GM23338 (cell line): ENCODE results near the gene RRAD. TPM values are rescaled to one million over a fixed set of nuclear protein-coding genes. Genes with fewer than 3 reads are reported as not detected.

ENCODE experiments used
- ATAC-seq: fragments of 200-7000 bp; cut with Tn5 transposase; 3 replicates; pipeline ENCODE4 v1.9.1; 2020
- DNase-seq: peaks from one replicate; pipeline ENCODE4 v3.0.0-alpha.2; 2015; ENCODE audit warnings: low spot score
- H2AFZ ChIP-seq: fragments of 200-600 bp; sonication (generic); 2 replicates; pipeline ENCODE4 v1.8.0; 2016; ENCODE audit warnings: antibody characterized with exemption, mild to moderate bottlenecking, moderate library complexity
- H3F3A ChIP-seq: fragments of 200-600 bp; sonication (generic); replicated peaks from 2 replicates; pipeline ENCODE4 v1.8.0; 2017; ENCODE audit warnings: antibody characterized with exemption, mixed run types, low read depth
- H3K27ac ChIP-seq: fragments of 200-600 bp; sonication (generic); 2 replicates; pipeline ENCODE4 v1.6.1; 2016; ENCODE audit warnings: low read depth
- H3K27me3 ChIP-seq: fragments of 200-600 bp; sonication (generic); 2 replicates; pipeline ENCODE4 v1.8.0; 2016; ENCODE audit warnings: mild to moderate bottlenecking, mixed run types, moderate library complexity; ENCODE audit not compliant: insufficient read depth
- H3K36me3 ChIP-seq: fragments of 200-600 bp; sonication (generic); 2 replicates; pipeline ENCODE4 v1.8.0; 2016; ENCODE audit warnings: mild to moderate bottlenecking; ENCODE audit not compliant: insufficient read depth
- H3K4me1 ChIP-seq: fragments of 200-600 bp; sonication (generic); 2 replicates; pipeline ENCODE4 v1.8.0; 2016; ENCODE audit warnings: mild to moderate bottlenecking, moderate library complexity; ENCODE audit not compliant: insufficient read depth
- H3K4me2 ChIP-seq: fragments of 200-600 bp; sonication (generic); 2 replicates; pipeline ENCODE4 v1.7.1; 2017; ENCODE audit warnings: mixed run types
- H3K4me3 ChIP-seq: fragments of 200-600 bp; sonication (generic); 2 replicates; pipeline ENCODE4 v1.6.1; 2016; ENCODE audit warnings: mixed run types
- H3K79me2 ChIP-seq: fragments of 200-600 bp; sonication (generic); replicated peaks from 2 replicates; pipeline ENCODE4 v1.8.0; 2017; ENCODE audit warnings: mild to moderate bottlenecking; ENCODE audit not compliant: insufficient read depth
- H3K9me2 ChIP-seq: fragments of 200-600 bp; sonication (generic); 2 replicates; pipeline ENCODE4 v1.8.0; 2017; ENCODE audit not compliant: insufficient read depth
- H4K20me1 ChIP-seq: fragments of 200-600 bp; sonication (generic); replicated peaks from 2 replicates; pipeline ENCODE4 v1.8.0; 2017; ENCODE audit warnings: mild to moderate bottlenecking; ENCODE audit not compliant: insufficient read depth
- H3K27ac Mint-ChIP-seq: 2 replicates; pipeline ENCODE4 v1.8.0; 2020; ENCODE audit warnings: inconsistent platforms, mild to moderate bottlenecking, moderate library complexity, mixed read lengths
- H3K27me3 Mint-ChIP-seq: 3 replicates; pipeline ENCODE4 v1.8.0; 2022; ENCODE audit warnings: low read depth, mild to moderate bottlenecking, moderate library complexity, mixed read lengths, inconsistent platforms; ENCODE audit not compliant: insufficient read depth, poor library complexity
- H3K36me3 Mint-ChIP-seq: 3 replicates; pipeline ENCODE4 v1.8.0; 2021; ENCODE audit warnings: low read depth, mild to moderate bottlenecking, inconsistent platforms, moderate library complexity, mixed read lengths
- H3K4me1 Mint-ChIP-seq: 3 replicates; pipeline ENCODE4 v1.8.0; 2020; ENCODE audit warnings: mild to moderate bottlenecking, inconsistent platforms, mixed read lengths
- H3K4me3 Mint-ChIP-seq: 3 replicates; pipeline ENCODE4 v1.8.0; 2021; ENCODE audit warnings: moderate library complexity, mild to moderate bottlenecking, inconsistent platforms, mixed read lengths
- H3K9me3 Mint-ChIP-seq: 3 replicates; pipeline ENCODE4 v1.8.0; 2020; ENCODE audit warnings: moderate library complexity, mild to moderate bottlenecking, inconsistent platforms, mixed read lengths
- CREB1 ChIP-seq: fragments of 250-450 bp; sonication (Bioruptor Pico); IDR thresholded peaks from 2 replicates; pipeline ENCODE4 v1.5.0; 2020; ENCODE audit warnings: low read depth, mild to moderate bottlenecking, moderate library complexity
- ZNF114 ChIP-seq: fragments of 250-450 bp; sonication (Bioruptor Pico); IDR thresholded peaks from 2 replicates; pipeline ENCODE4 v1.5.0; 2020; ENCODE audit warnings: mild to moderate bottlenecking, moderate library complexity
- polyA plus RNA-seq: library from polyadenylated mRNA; unstranded; fragments of >200 nt; fragmentation: Nextera tagmentation; extraction: Ambion mirVana; gene quantifications from 2 replicates; pipeline ENCODE4 v1.2.1, GENCODE V29; 2016
- total RNA-seq: library from RNA; depleted of rRNA; stranded (reverse); fragments of >200 nt; shearing (Covaris generic); gene quantifications from 2 replicates; pipeline ENCODE4 v1.2.3, GENCODE V29; 2014
- TF ChIP-seq, protein P1 (sequence below): IDR thresholded peaks from 2 replicates; pipeline ENCODE4 v1.6.1; 2016; ENCODE audit warnings: antibody characterized with exemption
- TF ChIP-seq, protein P2 (sequence below): fragments of 250-450 bp; sonication (Bioruptor Pico); IDR thresholded peaks from 2 replicates; pipeline ENCODE4 v1.5.0; 2020; ENCODE audit warnings: mild to moderate bottlenecking, moderate library complexity
- TF ChIP-seq, protein P3 (sequence below): IDR thresholded peaks from one replicate; pipeline ENCODE4 v1.6.1; 2018; ENCODE audit warnings: antibody characterized with exemption; ENCODE audit not compliant: unreplicated experiment
- TF ChIP-seq, protein P4 (sequence below), 2 experiments: fragments of 200-600 bp in 1 of 2; sonication (generic) in 1 of 2; conservative IDR thresholded peaks; 2 replicates each; pipeline versions ENCODE4 v1.5.1 to v1.6.1; 2016 to 2017; ENCODE audit warnings: antibody characterized with exemption in 2 of 2, low read depth in 2 of 2, mild to moderate bottlenecking in 2 of 2, moderate library complexity in 1 of 2

Gene RRAD
- total and polyA plus RNA-seq, 2 experiments from 2014 or later = 0.18 TPM; not detected in 1

DNA sequence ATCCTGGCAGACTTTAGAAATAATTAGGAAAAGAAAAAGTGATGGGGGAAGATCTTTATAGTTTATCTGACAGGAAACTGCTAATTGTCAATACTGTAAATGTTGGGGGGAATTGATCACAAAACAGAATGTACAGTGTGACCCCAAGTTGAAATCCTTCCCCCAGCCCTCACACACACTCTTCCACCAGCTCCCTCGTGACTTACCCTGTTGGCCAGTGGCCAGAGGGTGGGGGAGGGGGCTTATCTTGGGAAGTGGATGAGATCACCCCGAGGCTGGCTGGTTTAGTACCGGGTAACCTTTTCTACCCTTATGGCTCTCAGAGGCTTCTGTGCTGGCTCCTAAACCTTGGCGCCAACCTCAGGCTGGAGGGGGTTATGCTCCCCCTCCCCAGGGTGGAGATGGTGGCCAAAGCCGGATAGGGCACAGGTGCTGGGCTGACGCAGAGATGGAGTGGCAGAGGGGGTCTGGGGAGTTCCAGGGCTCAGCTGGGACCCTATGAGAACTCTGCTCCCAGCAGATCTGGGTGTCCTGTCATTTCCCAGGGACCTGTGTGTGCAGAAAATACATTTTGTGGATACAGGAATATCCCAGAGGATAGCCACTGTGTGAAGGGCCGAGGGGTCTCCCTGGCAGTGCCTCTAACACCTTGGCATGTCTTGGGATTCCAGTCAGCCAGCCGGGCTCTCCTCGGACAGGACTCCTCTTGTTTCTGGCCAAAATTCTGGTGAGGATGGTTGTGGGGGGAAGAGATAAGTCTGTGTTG, 25.2 kb downstream of the RRAD start:
- Histone ChIP-seq H3K36me3 (no peaks in the 10 kb centered on the region), H2AFZ (no peak overlapping the region), H3K4me1 (peaks cover 8% of the 10 kb centered on the region; the same call in 1 of the 2 replicates), H4K20me1 (no peaks in the 10 kb centered on the region), H3K27ac (no peak overlapping the region), H3K9me2 (no peaks in the 10 kb centered on the region), H3K79me2 (no peaks in the 10 kb centered on the region), H3K4me2 (peak overlapping the region; percentile 32; the same call in 1 of the 2 replicates), H3F3A (no peaks in the 10 kb centered on the region), H3K27me3 (no peaks in the 10 kb centered on the region), H3K4me3 (no peak overlapping the region)
- peak; percentile 60 for ATAC-seq
- H3K4me3 Mint-ChIP-seq = no peak overlapping the region; the same call in 2 of the 3 replicates
- H3K27ac Mint-ChIP-seq = no peak overlapping the region
- TF ChIP-seq, protein P1, sequence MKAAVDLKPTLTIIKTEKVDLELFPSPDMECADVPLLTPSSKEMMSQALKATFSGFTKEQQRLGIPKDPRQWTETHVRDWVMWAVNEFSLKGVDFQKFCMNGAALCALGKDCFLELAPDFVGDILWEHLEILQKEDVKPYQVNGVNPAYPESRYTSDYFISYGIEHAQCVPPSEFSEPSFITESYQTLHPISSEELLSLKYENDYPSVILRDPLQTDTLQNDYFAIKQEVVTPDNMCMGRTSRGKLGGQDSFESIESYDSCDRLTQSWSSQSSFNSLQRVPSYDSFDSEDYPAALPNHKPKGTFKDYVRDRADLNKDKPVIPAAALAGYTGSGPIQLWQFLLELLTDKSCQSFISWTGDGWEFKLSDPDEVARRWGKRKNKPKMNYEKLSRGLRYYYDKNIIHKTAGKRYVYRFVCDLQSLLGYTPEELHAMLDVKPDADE = no peak
- TF ChIP-seq CREB1 (CRISPR knock-in tag) (no peak), ZNF114 (CRISPR knock-in tag) (no peak)
- TF ChIP-seq, protein P2, sequence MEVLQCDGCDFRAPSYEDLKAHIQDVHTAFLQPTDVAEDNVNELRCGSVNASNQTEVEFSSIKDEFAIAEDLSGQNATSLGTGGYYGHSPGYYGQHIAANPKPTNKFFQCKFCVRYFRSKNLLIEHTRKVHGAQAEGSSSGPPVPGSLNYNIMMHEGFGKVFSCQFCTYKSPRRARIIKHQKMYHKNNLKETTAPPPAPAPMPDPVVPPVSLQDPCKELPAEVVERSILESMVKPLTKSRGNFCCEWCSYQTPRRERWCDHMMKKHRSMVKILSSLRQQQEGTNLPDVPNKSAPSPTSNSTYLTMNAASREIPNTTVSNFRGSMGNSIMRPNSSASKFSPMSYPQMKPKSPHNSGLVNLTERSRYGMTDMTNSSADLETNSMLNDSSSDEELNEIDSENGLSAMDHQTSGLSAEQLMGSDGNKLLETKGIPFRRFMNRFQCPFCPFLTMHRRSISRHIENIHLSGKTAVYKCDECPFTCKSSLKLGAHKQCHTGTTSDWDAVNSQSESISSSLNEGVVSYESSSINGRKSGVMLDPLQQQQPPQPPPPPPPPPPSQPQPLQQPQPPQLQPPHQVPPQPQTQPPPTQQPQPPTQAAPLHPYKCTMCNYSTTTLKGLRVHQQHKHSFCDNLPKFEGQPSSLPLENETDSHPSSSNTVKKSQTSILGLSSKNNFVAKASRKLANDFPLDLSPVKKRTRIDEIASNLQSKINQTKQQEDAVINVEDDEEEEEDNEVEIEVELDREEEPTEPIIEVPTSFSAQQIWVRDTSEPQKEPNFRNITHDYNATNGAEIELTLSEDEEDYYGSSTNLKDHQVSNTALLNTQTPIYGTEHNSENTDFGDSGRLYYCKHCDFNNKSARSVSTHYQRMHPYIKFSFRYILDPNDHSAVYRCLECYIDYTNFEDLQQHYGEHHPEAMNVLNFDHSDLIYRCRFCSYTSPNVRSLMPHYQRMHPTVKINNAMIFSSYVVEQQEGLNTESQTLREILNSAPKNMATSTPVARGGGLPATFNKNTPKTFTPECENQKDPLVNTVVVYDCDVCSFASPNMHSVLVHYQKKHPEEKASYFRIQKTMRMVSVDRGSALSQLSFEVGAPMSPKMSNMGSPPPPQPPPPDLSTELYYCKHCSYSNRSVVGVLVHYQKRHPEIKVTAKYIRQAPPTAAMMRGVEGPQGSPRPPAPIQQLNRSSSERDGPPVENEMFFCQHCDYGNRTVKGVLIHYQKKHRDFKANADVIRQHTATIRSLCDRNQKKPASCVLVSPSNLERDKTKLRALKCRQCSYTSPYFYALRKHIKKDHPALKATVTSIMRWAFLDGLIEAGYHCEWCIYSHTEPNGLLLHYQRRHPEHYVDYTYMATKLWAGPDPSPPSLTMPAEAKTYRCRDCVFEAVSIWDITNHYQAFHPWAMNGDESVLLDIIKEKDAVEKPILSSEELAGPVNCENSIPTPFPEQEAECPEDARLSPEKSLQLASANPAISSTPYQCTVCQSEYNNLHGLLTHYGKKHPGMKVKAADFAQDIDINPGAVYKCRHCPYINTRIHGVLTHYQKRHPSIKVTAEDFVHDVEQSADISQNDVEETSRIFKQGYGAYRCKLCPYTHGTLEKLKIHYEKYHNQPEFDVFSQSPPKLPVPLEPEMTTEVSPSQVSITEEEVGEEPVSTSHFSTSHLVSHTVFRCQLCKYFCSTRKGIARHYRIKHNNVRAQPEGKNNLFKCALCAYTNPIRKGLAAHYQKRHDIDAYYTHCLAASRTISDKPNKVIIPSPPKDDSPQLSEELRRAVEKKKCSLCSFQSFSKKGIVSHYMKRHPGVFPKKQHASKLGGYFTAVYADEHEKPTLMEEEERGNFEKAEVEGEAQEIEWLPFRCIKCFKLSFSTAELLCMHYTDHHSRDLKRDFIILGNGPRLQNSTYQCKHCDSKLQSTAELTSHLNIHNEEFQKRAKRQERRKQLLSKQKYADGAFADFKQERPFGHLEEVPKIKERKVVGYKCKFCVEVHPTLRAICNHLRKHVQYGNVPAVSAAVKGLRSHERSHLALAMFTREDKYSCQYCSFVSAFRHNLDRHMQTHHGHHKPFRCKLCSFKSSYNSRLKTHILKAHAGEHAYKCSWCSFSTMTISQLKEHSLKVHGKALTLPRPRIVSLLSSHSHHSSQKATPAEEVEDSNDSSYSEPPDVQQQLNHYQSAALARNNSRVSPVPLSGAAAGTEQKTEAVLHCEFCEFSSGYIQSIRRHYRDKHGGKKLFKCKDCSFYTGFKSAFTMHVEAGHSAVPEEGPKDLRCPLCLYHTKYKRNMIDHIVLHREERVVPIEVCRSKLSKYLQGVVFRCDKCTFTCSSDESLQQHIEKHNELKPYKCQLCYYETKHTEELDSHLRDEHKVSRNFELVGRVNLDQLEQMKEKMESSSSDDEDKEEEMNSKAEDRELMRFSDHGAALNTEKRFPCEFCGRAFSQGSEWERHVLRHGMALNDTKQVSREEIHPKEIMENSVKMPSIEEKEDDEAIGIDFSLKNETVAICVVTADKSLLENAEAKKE (CRISPR knock-in tag) = no peak
- TF ChIP-seq, protein P3, sequence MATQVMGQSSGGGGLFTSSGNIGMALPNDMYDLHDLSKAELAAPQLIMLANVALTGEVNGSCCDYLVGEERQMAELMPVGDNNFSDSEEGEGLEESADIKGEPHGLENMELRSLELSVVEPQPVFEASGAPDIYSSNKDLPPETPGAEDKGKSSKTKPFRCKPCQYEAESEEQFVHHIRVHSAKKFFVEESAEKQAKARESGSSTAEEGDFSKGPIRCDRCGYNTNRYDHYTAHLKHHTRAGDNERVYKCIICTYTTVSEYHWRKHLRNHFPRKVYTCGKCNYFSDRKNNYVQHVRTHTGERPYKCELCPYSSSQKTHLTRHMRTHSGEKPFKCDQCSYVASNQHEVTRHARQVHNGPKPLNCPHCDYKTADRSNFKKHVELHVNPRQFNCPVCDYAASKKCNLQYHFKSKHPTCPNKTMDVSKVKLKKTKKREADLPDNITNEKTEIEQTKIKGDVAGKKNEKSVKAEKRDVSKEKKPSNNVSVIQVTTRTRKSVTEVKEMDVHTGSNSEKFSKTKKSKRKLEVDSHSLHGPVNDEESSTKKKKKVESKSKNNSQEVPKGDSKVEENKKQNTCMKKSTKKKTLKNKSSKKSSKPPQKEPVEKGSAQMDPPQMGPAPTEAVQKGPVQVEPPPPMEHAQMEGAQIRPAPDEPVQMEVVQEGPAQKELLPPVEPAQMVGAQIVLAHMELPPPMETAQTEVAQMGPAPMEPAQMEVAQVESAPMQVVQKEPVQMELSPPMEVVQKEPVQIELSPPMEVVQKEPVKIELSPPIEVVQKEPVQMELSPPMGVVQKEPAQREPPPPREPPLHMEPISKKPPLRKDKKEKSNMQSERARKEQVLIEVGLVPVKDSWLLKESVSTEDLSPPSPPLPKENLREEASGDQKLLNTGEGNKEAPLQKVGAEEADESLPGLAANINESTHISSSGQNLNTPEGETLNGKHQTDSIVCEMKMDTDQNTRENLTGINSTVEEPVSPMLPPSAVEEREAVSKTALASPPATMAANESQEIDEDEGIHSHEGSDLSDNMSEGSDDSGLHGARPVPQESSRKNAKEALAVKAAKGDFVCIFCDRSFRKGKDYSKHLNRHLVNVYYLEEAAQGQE = no peak
- TF ChIP-seq, protein P4, sequence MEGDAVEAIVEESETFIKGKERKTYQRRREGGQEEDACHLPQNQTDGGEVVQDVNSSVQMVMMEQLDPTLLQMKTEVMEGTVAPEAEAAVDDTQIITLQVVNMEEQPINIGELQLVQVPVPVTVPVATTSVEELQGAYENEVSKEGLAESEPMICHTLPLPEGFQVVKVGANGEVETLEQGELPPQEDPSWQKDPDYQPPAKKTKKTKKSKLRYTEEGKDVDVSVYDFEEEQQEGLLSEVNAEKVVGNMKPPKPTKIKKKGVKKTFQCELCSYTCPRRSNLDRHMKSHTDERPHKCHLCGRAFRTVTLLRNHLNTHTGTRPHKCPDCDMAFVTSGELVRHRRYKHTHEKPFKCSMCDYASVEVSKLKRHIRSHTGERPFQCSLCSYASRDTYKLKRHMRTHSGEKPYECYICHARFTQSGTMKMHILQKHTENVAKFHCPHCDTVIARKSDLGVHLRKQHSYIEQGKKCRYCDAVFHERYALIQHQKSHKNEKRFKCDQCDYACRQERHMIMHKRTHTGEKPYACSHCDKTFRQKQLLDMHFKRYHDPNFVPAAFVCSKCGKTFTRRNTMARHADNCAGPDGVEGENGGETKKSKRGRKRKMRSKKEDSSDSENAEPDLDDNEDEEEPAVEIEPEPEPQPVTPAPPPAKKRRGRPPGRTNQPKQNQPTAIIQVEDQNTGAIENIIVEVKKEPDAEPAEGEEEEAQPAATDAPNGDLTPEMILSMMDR (conservative IDR thresholded peaks at IDR 0.05; ENCODE audit: low read depth in 2 of 2) = no peak
- H3K9me3 Mint-ChIP-seq = no peaks in the 10 kb centered on the region; the same call in 2 of the 3 replicates
- peaks cover 10% of the 10 kb centered on the region; the same call in 2 of the 3 replicates for H3K4me1 Mint-ChIP-seq
- peak; percentile 64 for DNase-seq
- H3K36me3 Mint-ChIP-seq = no peaks in the 10 kb centered on the region
- peaks cover 11% of the 10 kb centered on the region for H3K27me3 Mint-ChIP-seq
